Left ventricle myocardium inferior (tissue), 1 donor: Measurements from ENCODE around the gene LILRB3. TPM values are rescaled to one million over a fixed set of nuclear protein-coding genes. Genes with fewer than 3 reads are reported as not detected.

Experiments used
- DNase-seq: peaks from one replicate; pipeline ENCODE4 v3.0.0-alpha.2; 2020
- H3K27ac ChIP-seq: fragments of 200-600 bp; replicated peaks from 2 replicates; pipeline ENCODE4 v1.8.0; 2021
- H3K27me3 ChIP-seq: fragments of 200-600 bp; 2 replicates; pipeline ENCODE4 v1.8.0; 2021; ENCODE audit warnings: low read depth
- H3K36me3 ChIP-seq: fragments of 200-600 bp; 2 replicates; pipeline ENCODE4 v1.8.0; 2021
- H3K4me1 ChIP-seq: fragments of 200-600 bp; 2 replicates; pipeline ENCODE4 v1.8.0; 2021
- H3K4me3 ChIP-seq: fragments of 200-600 bp; 2 replicates; pipeline ENCODE4 v1.8.0; 2021; ENCODE audit warnings: mild to moderate bottlenecking, moderate library complexity
- H3K9me3 ChIP-seq: fragments of 200-600 bp; replicated peaks from 2 replicates; pipeline ENCODE4 v1.8.0; 2021
- intact Hi-C: fragments of 100-400 bp; cut with micrococcal nuclease; formaldehyde crosslinking; loops from one replicate; pipeline ENCODE4 v1.11.0; 2022
- total RNA-seq: library from RNA; stranded (reverse); fragmentation: NEBNext Ultra II Directional; extraction: Animal tissue kit (Norgen Biotek cat#: 25700); gene quantifications from one replicate; pipeline ENCODE4 v1.2.1, GENCODE V29; 2021
- TF ChIP-seq, protein P1 (sequence below): fragments of 200-600 bp; IDR thresholded peaks from 2 replicates; pipeline ENCODE4 v1.8.0; 2021; ENCODE audit warnings: antibody characterized with exemption, mild to moderate bottlenecking, borderline replicate concordance
- donor health status: DM: no; HTN: yes; CAD: no; lungs with severe emphysema.

The LILRB3 gene
- total RNA-seq, 1 donor from 2014 or later, result 4.7 TPM

DNA sequence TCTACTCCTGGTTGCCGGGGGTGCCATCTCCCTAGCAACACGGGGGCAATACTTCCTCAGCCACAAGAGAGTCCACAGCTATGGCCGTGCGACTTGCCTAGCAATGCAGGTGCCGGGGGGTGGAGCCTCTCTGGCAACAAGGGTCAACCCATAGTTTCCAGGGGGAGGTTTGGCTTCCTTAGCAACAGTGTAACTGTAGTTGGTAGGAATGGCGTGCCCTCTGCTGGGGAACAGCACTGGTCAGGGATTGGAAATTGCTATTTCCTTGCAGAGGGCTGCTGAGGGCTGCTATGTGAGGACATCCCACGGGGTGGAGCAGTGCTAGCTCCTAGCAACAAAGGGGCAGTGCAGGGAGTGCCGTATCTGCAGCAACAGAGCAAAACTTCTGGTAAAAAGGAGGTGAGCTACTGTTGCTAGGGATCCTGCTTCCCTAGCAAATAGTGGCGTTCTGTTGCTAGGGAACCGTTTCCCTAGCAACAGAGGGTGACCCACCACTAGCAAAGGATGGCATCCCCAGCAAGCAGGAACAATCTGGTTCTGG lies 42.8 kb downstream of the LILRB3 start:
- no peak for DNase-seq
- Histone ChIP-seq H3K27ac (no peak overlapping the region), H3K9me3 (no peaks in the 10 kb centered on the region), H3K4me3 (no peak overlapping the region), H3K36me3 (peaks cover 27% of the 10 kb centered on the region), H3K27me3 (no peaks in the 10 kb centered on the region), H3K4me1 (no peaks in the 10 kb centered on the region)
- TF ChIP-seq, protein P1, sequence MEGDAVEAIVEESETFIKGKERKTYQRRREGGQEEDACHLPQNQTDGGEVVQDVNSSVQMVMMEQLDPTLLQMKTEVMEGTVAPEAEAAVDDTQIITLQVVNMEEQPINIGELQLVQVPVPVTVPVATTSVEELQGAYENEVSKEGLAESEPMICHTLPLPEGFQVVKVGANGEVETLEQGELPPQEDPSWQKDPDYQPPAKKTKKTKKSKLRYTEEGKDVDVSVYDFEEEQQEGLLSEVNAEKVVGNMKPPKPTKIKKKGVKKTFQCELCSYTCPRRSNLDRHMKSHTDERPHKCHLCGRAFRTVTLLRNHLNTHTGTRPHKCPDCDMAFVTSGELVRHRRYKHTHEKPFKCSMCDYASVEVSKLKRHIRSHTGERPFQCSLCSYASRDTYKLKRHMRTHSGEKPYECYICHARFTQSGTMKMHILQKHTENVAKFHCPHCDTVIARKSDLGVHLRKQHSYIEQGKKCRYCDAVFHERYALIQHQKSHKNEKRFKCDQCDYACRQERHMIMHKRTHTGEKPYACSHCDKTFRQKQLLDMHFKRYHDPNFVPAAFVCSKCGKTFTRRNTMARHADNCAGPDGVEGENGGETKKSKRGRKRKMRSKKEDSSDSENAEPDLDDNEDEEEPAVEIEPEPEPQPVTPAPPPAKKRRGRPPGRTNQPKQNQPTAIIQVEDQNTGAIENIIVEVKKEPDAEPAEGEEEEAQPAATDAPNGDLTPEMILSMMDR, result peak; percentile 14
- intact Hi-C loops, result loop anchor here (10.0 kb wide), 1 partner anchor 55 kb away; no protein-coding TSS in a partner anchor

DNA sequence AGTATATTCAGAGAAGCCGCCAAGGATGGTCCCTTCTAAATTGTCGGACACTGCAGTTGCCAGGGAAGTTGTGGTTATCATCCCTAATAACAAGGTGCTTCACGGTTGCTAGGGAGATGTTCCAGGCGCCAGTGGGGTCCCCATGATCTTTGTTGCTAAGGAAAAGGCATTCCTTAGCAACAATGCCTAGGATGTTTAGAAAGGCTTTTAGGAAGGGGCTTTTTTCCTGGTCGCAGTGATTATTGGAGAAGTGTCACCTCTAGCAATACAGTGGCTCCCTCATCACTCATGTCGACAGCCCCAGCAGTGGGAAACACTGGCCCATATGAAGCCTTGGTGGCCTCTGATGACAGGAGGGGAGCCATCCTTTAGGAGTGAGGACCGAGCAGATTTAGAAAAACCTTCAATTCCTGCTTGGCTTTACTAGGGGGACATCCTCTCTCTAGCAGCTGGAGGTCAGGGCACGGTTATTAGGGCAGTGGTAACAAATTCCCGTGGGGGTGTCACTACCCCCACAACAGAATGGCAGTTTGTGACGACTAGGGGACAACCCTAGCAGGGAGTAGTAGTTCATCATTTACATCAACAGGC lies 43.5 kb downstream of the LILRB3 start:
- no peaks in the 10 kb centered on the region for H3K9me3 ChIP-seq
- H3K27me3 ChIP-seq, result no peaks in the 10 kb centered on the region
- TF ChIP-seq, protein P1, result no peak
- intact Hi-C loops, result loop anchor here (10.0 kb wide), 1 partner anchor 55 kb away; no protein-coding TSS in a partner anchor
- H3K36me3 ChIP-seq, result peaks cover 27% of the 10 kb centered on the region
- H3K4me3 ChIP-seq, result no peak overlapping the region
- no peak for DNase-seq
- no peaks in the 10 kb centered on the region for H3K4me1 ChIP-seq
- H3K27ac ChIP-seq, result no peak overlapping the region

DNA sequence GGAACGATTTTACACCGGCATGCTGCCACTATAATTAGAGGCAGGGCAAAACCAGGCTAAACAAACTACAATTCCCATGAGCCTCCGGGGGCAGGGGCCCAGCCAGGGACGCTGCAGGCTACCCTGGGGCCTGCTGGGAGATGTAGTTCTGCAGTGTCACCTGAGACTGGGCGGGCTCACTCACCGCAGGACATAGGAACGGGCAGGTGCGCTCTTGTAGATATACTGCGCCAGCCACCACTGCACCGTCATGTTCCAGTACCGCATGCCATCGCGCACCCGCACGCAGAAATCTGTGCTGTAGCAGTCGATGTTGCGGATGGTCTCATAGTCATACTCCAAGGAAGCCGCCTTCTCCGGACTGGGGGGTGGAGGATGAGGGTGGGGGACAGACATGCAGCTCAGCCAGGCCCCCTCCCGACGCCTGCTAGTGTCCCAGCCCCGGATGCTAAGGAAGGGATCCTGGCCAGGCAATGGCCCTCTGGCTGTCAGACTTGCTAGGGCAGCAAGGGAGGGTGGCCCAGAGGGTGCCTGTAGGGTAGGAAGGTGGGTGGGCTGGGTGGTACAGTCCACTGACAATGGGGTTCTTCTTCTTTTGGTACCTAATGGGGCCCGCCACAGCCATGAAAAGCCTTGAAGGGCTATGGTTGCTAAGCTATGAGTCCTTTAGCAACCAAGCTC lies 44.1 kb downstream of the LILRB3 start:
- TF ChIP-seq, protein P1, result no peak
- Histone ChIP-seq H3K9me3 (no peaks in the 10 kb centered on the region), H3K36me3 (peaks cover 27% of the 10 kb centered on the region), H3K27me3 (peaks cover 5% of the 10 kb centered on the region), H3K4me3 (no peak overlapping the region), H3K4me1 (no peaks in the 10 kb centered on the region), H3K27ac (no peak overlapping the region)
- DNase-seq, result no peak
- intact Hi-C loops, result loop anchor here (10.0 kb wide), 1 partner anchor 56 kb away; no protein-coding TSS in a partner anchor

DNA sequence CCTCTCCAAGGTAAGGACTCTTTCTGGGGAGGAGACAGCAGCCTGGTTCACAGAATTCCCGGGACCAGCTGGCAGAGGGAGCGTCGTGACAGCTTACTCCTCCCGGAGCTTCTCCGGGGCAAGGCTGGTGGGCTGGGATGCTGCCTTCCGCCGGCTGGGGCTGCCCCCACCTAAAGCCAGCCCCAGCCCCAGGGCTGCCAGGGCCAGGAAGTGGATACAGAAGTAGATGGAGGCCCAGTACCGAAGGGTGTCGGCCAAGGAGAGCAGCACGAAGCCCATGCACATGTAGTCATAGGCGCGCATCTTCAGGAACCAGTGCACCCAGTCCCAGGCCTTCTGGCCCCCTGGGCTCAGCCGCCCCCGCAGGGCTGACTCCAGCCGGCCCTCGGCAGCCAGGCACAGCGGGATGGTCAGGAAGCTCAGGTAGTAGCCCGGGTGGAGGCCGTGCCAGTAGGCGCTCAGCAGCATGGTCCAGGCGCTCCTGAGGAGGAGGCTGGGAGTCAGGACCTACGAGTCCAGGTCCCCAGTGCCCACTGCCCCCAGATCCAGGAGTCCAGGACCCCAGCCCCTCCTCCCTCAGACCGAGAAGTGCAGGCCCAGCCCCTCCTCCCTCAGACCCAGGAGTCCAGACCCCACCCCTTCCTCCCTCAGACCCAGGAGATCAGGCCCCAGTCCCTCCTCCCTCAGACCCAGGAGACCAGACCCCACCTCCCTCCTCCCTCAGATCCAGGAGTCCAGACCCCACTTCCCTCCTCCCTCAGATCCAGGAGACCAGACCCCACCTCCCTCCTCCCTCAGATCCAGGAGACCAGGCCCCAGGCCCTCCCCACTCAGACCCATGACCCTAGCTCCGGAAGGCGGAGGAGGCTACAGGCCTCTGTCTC lies 48.6 kb downstream of the LILRB3 start:
- no peak for DNase-seq
- Histone ChIP-seq H3K4me3 (no peak overlapping the region), H3K27me3 (peaks cover 29% of the 10 kb centered on the region), H3K4me1 (no peaks in the 10 kb centered on the region), H3K27ac (peak overlapping the region; percentile 65), H3K9me3 (no peaks in the 10 kb centered on the region), H3K36me3 (peaks cover 1% of the 10 kb centered on the region)
- TF ChIP-seq, protein P1, result no peak
- intact Hi-C loops, result loop anchor here (10.0 kb wide), 1 partner anchor 61 kb away; no protein-coding TSS in a partner anchor

DNA sequence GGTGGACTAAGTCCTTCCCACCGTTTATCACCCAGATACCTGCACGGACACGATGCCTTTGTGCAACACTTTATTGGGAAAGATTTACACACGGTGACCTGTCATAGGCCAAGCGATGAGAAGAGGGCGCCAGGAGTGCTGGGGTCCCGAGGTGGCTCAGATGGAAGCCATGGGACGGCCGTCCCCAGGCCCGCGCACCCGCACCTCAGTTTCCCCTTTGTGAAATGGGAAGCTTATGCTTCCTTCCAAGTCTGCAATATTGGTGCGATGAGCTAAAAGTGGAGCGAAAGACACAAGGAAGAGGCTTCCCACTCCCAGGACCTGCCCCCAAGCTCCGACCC lies 49.5 kb downstream of the LILRB3 start:
- H3K4me1 ChIP-seq, result peaks cover 3% of the 10 kb centered on the region
- H3K27ac ChIP-seq, result peak overlapping the region; percentile 65
- peak overlapping the region; percentile 48 for H3K4me3 ChIP-seq
- TF ChIP-seq, protein P1, result no peak
- H3K9me3 ChIP-seq, result no peaks in the 10 kb centered on the region
- no peaks in the 10 kb centered on the region for H3K36me3 ChIP-seq
- peaks cover 30% of the 10 kb centered on the region for H3K27me3 ChIP-seq
- intact Hi-C loops, result loop anchor here (10.0 kb wide), 1 partner anchor 61 kb away; no protein-coding TSS in a partner anchor
- DNase-seq, result no peak
